ENCODE results near the gene ZDHHC1. TPM values are rescaled to one million over a fixed set of nuclear protein-coding genes. Genes with fewer than 3 reads are reported as not detected.
"Not testable (repeated sequence)": the region's sequence is repeated elsewhere in the genome, so short reads cannot be mapped to it uniquely, and the experiment has no call there.

Gene ZDHHC1
- total RNA-seq, 2 donors from 2014 or later: 1.6 to 2.0 TPM

GRCh38 chr16:67423015-67423414 is 6.7 kb upstream of the ZDHHC1 start:
- no peak overlapping the region for H3K4me3 Mint-ChIP-seq
- peaks cover 12 to 26% of the 10 kb centered on the region in 2 donors for H3K27me3 Mint-ChIP-seq
- ATAC-seq (no peak), DNase-seq (ENCODE audit: low spot score) (no peak)
- H3K27ac Mint-ChIP-seq: no peak overlapping the region
- H3K4me1 Mint-ChIP-seq (ENCODE audit: low read depth in 2 of 2): no peaks in the 10 kb centered on the region
- H3K9me3 Mint-ChIP-seq: no peaks in the 10 kb centered on the region
- no peaks in the 10 kb centered on the region for H3K36me3 Mint-ChIP-seq

DNA sequence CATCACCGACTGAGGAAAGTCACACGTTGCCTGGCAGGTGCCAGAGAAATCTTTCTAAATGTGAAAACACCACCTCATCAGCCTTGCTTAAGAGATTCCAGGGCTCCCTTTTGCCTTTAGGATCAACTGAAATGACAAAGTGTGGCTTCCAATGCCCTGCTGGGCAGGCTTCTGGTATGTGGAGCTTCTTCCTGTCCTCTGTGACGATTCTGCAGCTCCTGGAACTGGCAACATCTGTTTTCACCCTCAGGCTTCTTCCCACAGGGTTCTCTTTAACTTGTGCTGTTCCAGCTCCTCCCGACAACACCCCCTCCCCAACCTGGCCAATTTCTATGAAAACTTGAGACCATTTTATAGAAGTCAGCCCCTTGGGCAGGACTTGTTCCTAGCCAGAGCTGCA is 4.8 kb upstream of the ZDHHC1 start:
- Mint-ChIP-seq H3K36me3 (no peaks in the 10 kb centered on the region), H3K27ac (no peak overlapping the region), H3K9me3 (no peaks in the 10 kb centered on the region), H3K27me3 (peaks cover 14% of the 10 kb centered on the region in 2 donors), H3K4me1 (ENCODE audit: low read depth in 2 of 2) (peaks cover 5 to 7% of the 10 kb centered on the region in 2 donors), H3K4me3 (no peak overlapping the region)
- DNase-seq (ENCODE audit: low spot score) (no peak), ATAC-seq (no peak)

DNA sequence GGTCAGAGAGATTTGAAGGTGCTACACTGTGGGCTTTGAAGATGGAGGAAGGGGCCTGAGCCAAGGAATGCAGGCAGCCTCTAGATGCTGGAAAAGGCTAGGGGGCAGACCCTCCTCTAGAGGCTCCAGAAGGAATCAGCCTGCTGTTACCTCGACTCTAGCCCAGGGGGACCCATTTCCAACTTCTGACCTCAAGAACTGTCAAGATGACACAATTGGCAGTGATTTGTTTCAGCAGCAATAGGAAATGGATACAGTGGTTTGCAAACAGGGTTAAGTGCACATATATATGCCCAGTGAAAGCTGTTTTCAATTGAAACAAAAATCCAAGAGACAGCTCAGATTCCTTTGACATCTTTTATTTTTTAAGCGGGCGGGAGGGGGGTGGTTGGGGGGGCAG is 3.7 kb upstream of the ZDHHC1 start:
- Mint-ChIP-seq H3K27me3 (peaks cover 14 to 16% of the 10 kb centered on the region in 2 donors), H3K4me1 (ENCODE audit: low read depth in 2 of 2) (peaks cover 10 to 11% of the 10 kb centered on the region in 2 donors), H3K27ac (no peak overlapping the region), H3K9me3 (no peaks in the 10 kb centered on the region), H3K4me3 (no peak overlapping the region), H3K36me3 (no peaks in the 10 kb centered on the region)
- ATAC-seq (no peak), DNase-seq (ENCODE audit: low spot score) (no peak)

DNA sequence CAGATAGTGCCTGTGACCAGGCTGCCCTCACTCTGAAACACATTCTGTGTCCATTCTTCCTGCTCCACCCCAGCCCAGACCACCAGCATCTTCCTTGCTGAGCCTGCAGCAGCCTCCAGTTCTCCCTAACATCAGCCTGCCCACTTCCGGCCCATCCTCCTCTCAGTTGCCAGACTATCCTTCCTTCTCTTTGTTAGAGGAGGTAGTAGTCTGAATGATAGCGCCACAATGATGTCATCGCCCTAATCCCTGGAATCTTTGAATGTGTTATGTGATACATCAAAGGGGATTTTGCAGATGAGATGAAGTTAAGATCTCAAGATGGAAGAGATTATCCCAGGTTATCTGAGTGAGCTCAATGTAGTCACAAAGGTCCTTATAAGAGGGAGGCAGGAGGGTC is 3.2 kb upstream of the ZDHHC1 start:
- Mint-ChIP-seq H3K9me3 (no peaks in the 10 kb centered on the region), H3K4me3 (no peak overlapping the region), H3K27ac (no peak overlapping the region), H3K36me3 (no peaks in the 10 kb centered on the region), H3K4me1 (ENCODE audit: low read depth in 2 of 2) (peaks cover 10 to 11% of the 10 kb centered on the region in 2 donors), H3K27me3 (peaks cover 14 to 16% of the 10 kb centered on the region in 2 donors)
- DNase-seq (ENCODE audit: low spot score): no peak
- ATAC-seq: no peak

- Mint-ChIP-seq H3K4me3 (peak overlapping the region; percentile 49), H3K9me3 (no peaks in the 10 kb centered on the region), H3K27me3 (peaks cover 7 to 19% of the 10 kb centered on the region in 2 donors), H3K27ac (no peak overlapping the region), H3K4me1 (ENCODE audit: low read depth in 2 of 2) (peaks cover 10 to 11% of the 10 kb centered on the region in 2 donors), H3K36me3 (no peaks in the 10 kb centered on the region)
- ATAC-seq: no peak
- no peak for DNase-seq (ENCODE audit: low spot score)
Measured at GRCh38 chr16:67417333-67418061, 1.2 kb upstream of the ZDHHC1 start.

DNA sequence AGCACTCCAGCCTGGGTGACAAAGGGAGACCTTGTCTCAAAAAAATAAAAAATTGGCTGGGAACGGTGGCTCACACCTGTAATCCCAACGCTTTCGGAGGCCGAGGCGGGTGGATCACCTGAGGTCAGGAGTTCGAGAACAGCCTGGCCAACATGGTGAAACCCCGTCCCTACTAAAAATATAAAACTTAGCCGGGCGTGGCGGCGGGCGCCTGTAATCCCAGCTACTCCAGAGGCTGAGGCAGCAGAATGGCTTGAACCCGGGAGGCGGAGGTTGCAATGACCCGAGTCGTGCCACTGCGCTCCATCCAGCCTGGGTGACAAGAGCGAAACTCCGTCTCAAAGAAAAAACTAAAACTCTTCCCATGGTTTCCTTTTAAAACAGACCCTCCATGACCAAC is 856 bp downstream of the ZDHHC1 start:
- Mint-ChIP-seq H3K27me3 (peaks cover 7 to 22% of the 10 kb centered on the region in 2 donors), H3K4me1 (ENCODE audit: low read depth in 2 of 2) (peaks cover 10 to 11% of the 10 kb centered on the region in 2 donors), H3K4me3 (peak overlapping the region; percentile 58)
- H3K36me3 Mint-ChIP-seq; DNase-seq (ENCODE audit: low spot score); H3K9me3 Mint-ChIP-seq; ATAC-seq; H3K27ac Mint-ChIP-seq: not testable (repeated sequence)

DNA sequence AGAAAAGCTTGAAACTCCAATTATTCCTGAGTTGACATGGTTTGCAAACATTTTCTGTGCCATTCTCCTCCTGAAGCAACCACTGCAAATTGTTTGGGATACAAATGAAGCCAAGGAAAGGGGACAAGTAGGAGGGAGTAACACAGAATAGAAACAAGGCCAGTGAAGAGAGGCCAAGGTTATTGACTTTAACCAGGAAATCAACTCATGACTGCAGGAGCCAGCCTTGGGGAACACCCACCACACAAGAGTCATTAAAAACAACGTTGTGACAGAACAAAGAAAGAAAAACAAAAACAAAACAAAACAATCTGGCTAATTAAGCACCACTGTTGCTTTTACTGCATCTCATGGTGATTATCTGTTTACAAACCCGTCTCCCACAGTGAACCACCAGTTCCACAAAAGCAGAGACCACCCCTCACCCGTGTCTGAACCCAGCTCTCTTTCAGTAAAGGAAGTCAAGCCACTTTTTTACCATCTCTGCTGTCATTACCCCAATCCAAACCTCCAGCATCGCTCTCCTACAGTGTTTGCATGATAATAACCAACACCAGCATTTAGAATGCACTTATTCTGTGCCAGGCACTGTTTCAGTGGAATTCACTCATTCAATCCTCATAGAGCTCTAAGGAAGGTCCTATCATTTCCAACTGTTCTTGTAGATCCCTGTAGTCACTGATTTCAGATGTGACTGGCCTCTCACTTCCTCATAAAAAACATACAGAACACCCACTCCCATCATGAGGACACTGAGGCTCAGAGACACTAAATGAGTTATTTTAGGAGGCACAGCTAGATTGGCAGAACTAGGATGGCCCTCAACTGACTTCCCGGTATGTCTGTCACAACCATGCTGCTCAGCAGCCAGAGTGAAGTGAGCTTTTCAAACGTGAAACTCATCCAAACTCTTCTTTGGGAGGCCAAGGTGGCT is 2.0 kb downstream of the ZDHHC1 start:
- Mint-ChIP-seq H3K27me3 (peaks cover 2 to 17% of the 10 kb centered on the region in 2 donors), H3K36me3 (no peaks in the 10 kb centered on the region)

GRCh38 chr16:67412294-67412693 is 4.0 kb downstream of the ZDHHC1 start:
- Mint-ChIP-seq H3K4me3 (no peak overlapping the region), H3K36me3 (no peaks in the 10 kb centered on the region), H3K27ac (no peak overlapping the region), H3K4me1 (ENCODE audit: low read depth in 2 of 2) (peaks cover 8 to 11% of the 10 kb centered on the region in 2 donors), H3K9me3 (no peaks in the 10 kb centered on the region), H3K27me3 (peaks cover 0 to 12% of the 10 kb centered on the region in 2 donors)
- ATAC-seq: no peak
- DNase-seq (ENCODE audit: low spot score): no peak

More for the DNA sequence above, 2.0 kb downstream of the ZDHHC1 start:
- ATAC-seq (no peak), DNase-seq (ENCODE audit: low spot score) (no peak)
- Mint-ChIP-seq H3K9me3 (no peaks in the 10 kb centered on the region), H3K27ac (no peak overlapping the region), H3K4me3 (no peak overlapping the region), H3K4me1 (ENCODE audit: low read depth in 2 of 2) (peaks cover 10 to 11% of the 10 kb centered on the region in 2 donors)

- no peaks in the 10 kb centered on the region for H3K36me3 Mint-ChIP-seq
- ATAC-seq (no peak), DNase-seq (ENCODE audit: low spot score) (no peak)
- H3K27me3 Mint-ChIP-seq: peaks cover 0 to 8% of the 10 kb centered on the region in 2 donors
- no peaks in the 10 kb centered on the region for H3K9me3 Mint-ChIP-seq
- H3K4me1 Mint-ChIP-seq (ENCODE audit: low read depth in 2 of 2): peaks cover 3 to 6% of the 10 kb centered on the region in 2 donors
- no peak overlapping the region for H3K4me3 Mint-ChIP-seq
- H3K27ac Mint-ChIP-seq: no peak overlapping the region
Measured at GRCh38 chr16:67411339-67411738, 4.9 kb downstream of the ZDHHC1 start.

- no peak overlapping the region for H3K27ac Mint-ChIP-seq
- peaks cover 0 to 6% of the 10 kb centered on the region in 2 donors for H3K27me3 Mint-ChIP-seq
- no peak overlapping the region for H3K4me3 Mint-ChIP-seq
- H3K9me3 Mint-ChIP-seq: no peaks in the 10 kb centered on the region
- H3K4me1 Mint-ChIP-seq (ENCODE audit: low read depth in 2 of 2): no peaks in the 10 kb centered on the region
- no peaks in the 10 kb centered on the region for H3K36me3 Mint-ChIP-seq
- ATAC-seq (no peak), DNase-seq (ENCODE audit: low spot score) (no peak)
Measured at GRCh38 chr16:67409631-67410030, 6.6 kb downstream of the ZDHHC1 start.

GRCh38 chr16:67407788-67408452 is 8.4 kb downstream of the ZDHHC1 start:
- no peak overlapping the region for H3K4me3 Mint-ChIP-seq
- DNase-seq (ENCODE audit: low spot score) (no peak), ATAC-seq (no peak)
- H3K36me3 Mint-ChIP-seq: no peaks in the 10 kb centered on the region
- no peaks in the 10 kb centered on the region for H3K9me3 Mint-ChIP-seq
- peaks cover 0 to 5% of the 10 kb centered on the region in 2 donors for H3K27me3 Mint-ChIP-seq
- H3K27ac Mint-ChIP-seq: no peak overlapping the region
- H3K4me1 Mint-ChIP-seq (ENCODE audit: low read depth in 2 of 2): no peaks in the 10 kb centered on the region

GRCh38 chr16:67407176-67407787 is 9.0 kb downstream of the ZDHHC1 start:
- H3K27ac Mint-ChIP-seq: no peak overlapping the region
- no peak overlapping the region for H3K4me3 Mint-ChIP-seq
- H3K27me3 Mint-ChIP-seq: peaks cover under 1 to 6% of the 10 kb centered on the region in 2 donors
- DNase-seq (ENCODE audit: low spot score) (no peak), ATAC-seq (no peak)
- H3K9me3 Mint-ChIP-seq: no peaks in the 10 kb centered on the region
- H3K4me1 Mint-ChIP-seq (ENCODE audit: low read depth in 2 of 2): no peaks in the 10 kb centered on the region
- no peaks in the 10 kb centered on the region for H3K36me3 Mint-ChIP-seq
